ELR (cell line): ENCODE results near the gene SHQ1.
"Not testable (repeated sequence)": the region's sequence is repeated elsewhere in the genome, so short reads cannot be mapped to it uniquely, and the experiment has no call there.

ENCODE experiments used
- DNase-seq: peaks from one replicate; pipeline ENCODE4 v3.0.0-alpha.2; 2015; ENCODE audit warnings: low read depth

Gene SHQ1

GRCh38 chr3:72748659-72749058 is 99.6 kb downstream of the SHQ1 start:
- no peak for DNase-seq

- DNase-seq = no peak
Measured at GRCh38 chr3:72746430-72747411, 101.5 kb downstream of the SHQ1 start.

- no peak for DNase-seq
Measured at GRCh38 chr3:72745146-72745999, 102.9 kb downstream of the SHQ1 start.

- DNase-seq = no peak
Measured at GRCh38 chr3:72744330-72744729, 103.9 kb downstream of the SHQ1 start.

- peak; percentile 24 for DNase-seq
Measured at GRCh38 chr3:72739531-72740466, 108.4 kb downstream of the SHQ1 start.

- peak; percentile 13 for DNase-seq
Measured at GRCh38 chr3:72738752-72739530, 109.3 kb downstream of the SHQ1 start.

GRCh38 chr3:72735072-72735471 is 113.2 kb downstream of the SHQ1 start:
- DNase-seq = not testable (repeated sequence)

GRCh38 chr3:72733676-72734075 is 114.6 kb downstream of the SHQ1 start:
- no peak for DNase-seq

GRCh38 chr3:72732666-72733345 is 115.4 kb downstream of the SHQ1 start:
- DNase-seq = not testable (repeated sequence)

- DNase-seq = no peak
Measured at GRCh38 chr3:72728958-72729467, 119.2 kb downstream of the SHQ1 start.

GRCh38 chr3:72728329-72728889 is 119.8 kb downstream of the SHQ1 start:
- no peak for DNase-seq

GRCh38 chr3:72727726-72728125 is 120.5 kb downstream of the SHQ1 start:
- DNase-seq = no peak

GRCh38 chr3:72727172-72727571 is 121.1 kb downstream of the SHQ1 start:
- no peak for DNase-seq

- no peak for DNase-seq
Measured at GRCh38 chr3:72725229-72725628, 123.0 kb downstream of the SHQ1 start.

GRCh38 chr3:72724070-72724469 is 124.2 kb downstream of the SHQ1 start:
- DNase-seq = no peak

GRCh38 chr3:72722930-72723726 is 125.1 kb downstream of the SHQ1 start:
- peak; percentile 68 for DNase-seq

GRCh38 chr3:72721683-72722381 is 126.4 kb downstream of the SHQ1 start:
- no peak for DNase-seq

GRCh38 chr3:72720566-72720965 is 127.7 kb downstream of the SHQ1 start:
- no peak for DNase-seq
